Activated CD4-positive, alpha-beta T cell treated with anti-CD3 and anti-CD28 coated beads, Interleukin-2, Interleukin-6, amounts not matched to agents 100 ng/mL and 50 ng/mL, durations not matched to agents 16 hours and 8 hours (primary cell): Measurements from ENCODE around the gene SLC39A2.
"Not testable (repeated sequence)": the region's sequence is repeated elsewhere in the genome, so short reads cannot be mapped to it uniquely, and the experiment has no call there.

ENCODE experiments used
- DNase-seq: peaks from one replicate; pipeline ENCODE4 v3.0.0-alpha.2; 2020

SLC39A2 gene

DNA sequence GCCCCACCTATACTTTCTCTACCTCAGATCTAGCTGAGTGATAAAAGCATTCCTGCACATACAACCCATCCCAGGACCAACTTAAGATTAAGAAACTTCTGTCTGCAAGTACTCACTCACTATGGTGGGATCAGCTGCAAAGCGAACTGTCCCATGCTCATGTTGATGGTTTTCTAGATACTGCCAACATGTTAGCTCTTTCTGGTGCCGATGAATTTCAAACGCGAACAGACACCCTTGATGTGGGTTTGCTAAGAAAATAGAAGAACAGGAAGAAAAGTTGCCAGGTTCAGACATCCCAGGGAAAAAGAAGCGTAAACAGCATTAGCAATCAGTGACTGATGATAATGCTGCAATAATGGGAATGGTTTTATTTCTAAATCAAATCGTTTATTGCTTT lies 1.5 kb upstream of the SLC39A2 start:
- no peak for DNase-seq

DNA sequence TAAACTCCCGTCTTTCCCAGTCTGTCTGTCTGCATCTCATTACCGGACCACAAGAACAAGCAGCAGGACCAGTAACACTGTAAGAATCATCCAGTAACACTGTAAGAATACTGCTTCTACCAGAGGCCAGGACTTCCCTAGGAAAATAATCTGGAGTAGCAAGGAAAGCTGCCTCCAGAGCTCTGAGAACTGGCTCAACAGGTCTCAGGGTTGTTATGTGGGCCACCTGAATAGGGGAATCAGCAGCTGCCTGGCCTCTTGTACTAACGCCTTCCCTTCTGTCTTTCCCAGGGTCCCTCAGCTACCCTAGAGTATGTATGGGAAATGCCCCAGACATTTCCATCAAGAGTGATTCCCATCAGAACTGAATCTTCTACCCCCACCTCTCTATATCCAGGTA lies 954 bp upstream of the SLC39A2 start:
- DNase-seq = no peak

DNA sequence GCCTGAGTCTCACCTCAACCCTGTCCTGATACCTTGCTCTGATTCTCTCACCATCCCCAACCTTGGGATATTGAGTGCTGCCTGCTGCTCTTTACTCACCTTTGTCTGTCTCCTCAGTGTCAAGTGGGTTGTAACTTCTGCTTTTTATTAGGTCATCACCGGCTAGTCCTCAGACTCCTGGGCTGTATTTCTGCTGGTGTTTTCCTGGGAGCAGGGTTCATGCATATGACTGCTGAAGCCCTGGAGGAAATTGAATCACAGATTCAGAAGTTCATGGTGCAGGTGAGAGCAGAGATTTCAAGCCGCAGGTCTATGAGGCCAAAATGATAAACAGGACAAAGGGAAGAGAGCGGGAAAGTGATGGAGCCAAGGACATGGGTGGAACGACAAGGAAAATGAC lies 498 bp downstream of the SLC39A2 start:
- DNase-seq = no peak

DNA sequence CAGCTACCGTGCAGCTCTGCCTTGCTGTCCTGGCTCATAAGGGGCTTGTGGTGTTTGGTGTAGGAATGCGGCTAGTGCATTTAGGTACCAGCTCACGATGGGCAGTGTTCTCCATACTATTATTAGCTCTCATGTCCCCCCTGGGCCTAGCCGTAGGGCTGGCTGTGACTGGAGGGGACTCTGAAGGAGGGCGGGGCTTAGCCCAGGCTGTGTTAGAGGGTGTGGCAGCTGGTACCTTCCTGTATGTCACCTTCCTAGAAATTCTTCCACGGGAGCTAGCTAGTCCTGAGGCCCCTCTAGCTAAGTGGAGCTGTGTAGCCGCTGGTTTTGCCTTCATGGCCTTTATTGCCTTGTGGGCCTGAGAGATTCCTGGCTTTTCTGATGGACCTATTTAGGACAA lies 2.1 kb downstream of the SLC39A2 start:
- no peak for DNase-seq

DNA sequence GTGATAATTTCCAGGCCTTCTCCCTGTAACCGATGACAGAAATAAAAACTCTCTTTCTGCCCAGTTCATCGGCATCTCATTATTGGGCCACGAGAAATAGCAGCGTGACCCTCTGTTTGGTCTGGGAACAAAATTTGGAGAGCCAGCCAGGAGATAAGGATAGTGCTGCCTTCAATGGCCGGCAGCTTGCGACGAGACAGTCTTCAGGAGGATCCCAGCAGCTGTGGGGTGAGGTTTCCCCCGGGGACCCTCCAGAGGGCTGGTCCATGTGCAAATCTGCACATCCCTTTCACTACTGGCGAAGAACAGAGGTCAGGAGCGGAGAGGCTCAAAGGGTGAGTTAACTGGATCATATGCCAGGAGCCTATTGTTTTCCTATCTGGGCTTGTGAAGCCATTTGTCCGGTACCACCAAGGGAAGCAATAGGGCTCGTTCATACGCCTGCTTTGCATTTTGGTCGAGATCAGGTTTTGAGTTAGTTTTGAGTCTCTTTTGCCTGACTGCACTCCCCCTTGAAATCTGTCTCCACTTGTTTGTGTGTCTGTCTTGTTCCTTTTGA lies 4.8 kb downstream of the SLC39A2 start:
- no peak for DNase-seq

DNA sequence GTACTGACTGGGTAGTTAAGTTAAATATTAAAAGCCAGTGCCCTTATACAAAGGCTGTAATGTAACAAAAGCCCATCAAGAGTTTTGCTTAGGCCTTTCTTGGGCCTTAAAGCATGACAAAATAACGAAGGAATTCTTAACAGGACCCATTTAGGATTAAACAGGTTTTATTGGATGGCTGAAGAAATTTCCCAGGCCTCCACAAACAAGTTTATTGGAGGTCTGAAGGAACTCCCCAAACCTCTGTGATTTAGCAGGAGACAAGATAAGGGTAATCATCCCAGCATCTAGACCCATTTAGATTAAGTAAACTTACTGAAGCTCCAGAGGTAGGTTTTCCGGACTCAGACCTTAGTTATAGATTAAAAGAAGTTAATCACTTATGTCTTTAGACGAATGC lies 10.6 kb downstream of the SLC39A2 start:
- DNase-seq = not testable (repeated sequence)

DNA sequence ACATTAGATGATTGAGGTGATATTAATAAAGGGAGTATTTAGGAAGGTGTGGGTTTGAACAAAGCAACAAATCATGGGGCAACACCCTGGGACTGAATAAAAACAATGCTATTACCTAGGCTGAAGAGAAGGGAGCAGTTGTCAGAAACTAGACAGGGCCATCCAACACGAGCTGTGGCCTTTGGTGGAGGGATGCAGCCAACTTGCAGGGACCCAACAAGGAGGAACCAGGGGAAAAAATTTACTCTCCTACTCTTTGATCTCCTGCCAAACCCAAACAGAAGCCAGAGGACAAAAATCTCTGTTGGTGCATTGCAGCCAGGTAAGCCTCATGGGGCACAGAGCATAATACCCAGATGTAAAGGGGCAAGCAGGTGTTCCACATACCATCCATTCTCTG lies 12.0 kb downstream of the SLC39A2 start:
- DNase-seq = no peak

DNA sequence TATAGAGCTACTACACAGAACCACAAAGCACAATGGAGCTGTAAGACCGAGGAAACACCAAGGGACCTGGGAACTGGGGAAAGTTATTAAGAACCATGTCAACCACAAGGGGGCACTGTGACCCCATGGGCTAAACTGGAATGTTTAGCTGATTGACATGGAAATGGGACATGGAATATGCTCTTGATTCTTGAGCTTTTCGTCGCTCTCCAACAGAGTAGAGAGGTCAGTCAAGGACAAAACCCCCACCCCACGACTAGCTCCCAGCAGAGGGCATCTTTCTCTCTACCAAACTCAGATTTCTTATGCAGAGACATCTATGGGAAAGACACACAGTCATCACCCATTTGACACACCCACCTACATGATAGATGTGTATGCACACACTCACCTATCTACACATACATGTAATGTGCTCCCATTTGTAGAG lies 15.7 kb downstream of the SLC39A2 start:
- peak; percentile 81 for DNase-seq

DNA sequence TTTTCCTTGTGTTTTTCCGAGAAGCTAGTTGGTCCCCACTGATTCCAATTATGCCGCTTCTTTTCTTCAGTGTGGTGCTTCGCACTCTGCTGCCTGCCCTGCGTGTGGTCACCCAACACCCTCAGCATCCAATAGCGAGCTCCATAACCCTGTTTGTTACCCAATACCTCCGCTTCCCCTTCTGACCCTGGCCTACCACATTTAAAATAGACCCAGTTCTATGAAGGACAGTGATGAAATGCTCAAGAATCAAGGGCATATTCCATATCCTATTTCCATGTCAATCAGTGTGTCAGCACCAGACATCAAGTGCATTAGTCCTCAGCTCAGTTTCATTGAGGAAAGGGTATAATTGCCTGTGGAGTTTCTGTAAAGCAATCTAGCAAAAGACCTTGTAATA lies 16.2 kb downstream of the SLC39A2 start:
- no peak for DNase-seq

DNA sequence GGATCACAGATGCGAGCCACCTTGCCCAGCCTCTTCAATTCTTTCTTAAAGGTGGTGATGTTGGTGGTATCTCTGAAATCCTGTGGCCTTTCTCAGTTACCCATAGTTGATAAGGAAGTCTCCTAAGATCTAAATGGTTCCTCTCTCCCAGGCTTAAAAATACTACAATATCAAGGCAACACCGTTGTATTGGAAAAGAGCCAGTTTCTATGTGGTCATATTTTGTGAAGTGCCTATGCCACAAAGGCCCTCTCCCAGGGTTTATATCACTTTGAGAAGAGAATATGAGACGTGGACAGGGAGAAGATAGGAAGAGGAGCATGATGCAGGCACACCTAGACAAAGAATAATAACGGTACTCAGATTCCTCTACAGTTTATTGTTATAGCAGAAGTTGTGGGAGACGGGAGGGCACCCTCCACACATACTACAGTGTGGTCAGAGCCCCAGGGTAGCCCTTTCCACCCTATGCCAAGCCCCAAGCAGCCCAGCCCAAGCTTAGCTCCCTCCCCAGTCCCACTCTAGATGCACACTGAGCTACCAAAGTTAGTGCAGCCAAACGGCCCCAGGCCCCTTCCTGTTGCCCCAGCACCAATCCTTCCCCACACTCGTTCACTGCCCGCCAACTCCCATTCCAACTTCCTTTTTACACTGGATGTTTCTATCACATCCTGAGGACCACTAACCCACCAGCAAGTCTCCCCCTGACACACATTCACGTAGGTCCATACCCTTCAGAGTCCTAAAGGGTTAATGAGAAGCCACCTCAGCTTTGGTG lies 17.5 kb downstream of the SLC39A2 start:
- no peak for DNase-seq

DNA sequence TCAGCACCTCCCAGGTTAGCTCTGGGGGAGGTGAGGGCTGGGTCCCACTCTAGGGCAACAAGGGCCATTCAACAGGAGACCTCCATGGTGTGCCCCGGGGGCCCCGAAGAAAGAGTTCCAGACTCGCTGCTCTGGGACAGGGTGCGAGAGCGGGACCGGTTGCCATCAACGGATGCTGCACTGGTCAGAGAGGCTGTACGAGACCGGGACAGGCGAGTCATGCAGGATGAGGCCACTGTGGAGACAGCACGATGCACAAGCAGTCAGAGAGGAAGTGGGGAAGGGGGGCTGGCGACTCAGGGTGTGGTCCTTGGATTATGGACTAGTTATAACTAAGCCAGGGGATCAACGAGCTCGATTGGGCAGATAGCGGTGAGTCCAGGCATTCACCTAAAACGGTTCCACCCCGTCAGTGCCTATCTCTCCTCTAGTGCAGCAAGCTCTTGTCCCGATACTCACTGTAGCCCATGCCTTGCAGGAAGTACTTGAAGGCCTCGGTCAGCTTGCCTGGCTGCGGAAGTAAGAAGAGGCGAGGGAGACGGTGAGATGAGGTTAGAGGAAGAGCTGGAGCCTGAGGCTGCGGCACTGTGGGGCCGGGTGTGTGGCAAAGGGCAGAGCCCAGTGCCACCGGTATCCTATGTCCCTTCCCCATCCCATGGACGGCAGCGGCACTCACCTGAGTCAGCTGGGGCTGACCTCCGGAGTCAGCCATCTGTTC lies 18.6 kb downstream of the SLC39A2 start:
- no peak for DNase-seq

DNA sequence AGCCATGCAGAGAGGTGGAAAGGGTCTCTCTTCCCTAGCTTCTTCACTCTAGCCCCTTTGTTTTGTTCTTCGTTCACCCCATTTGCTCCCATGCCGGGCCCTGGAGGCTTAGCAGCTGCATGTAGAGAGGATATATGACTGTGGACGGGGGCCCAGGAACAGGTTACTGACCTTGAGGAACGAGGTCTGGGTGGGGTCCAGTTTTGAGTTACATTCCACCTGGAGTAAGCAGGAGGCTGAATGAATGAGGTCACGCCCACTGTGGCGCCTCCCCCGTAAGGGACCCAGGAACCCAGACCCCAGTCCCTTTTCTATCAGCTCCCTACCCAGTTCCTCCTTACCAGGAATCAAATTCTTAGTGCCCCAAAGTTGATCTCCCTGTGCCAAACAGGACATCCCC lies 19.2 kb downstream of the SLC39A2 start:
- no peak for DNase-seq

DNA sequence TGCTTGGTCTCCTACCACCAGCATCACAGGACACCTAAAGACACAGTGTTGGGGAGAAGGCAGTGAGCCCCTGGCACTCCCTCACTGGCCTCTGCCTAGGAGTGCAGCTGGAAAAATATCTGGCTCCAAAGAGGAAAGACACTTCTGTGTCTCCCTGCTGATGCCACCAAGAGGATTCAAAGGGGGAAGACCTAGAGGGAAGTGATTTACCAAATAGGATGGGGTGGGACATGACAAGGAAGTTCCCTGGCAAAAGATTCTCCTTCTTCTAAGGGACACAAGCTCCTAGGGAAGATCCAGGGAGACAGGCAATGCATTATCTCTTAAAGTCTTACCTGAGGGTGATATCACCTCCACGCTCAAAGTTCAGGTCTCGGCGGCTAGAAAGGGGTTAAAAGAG lies 19.7 kb downstream of the SLC39A2 start:
- no peak for DNase-seq

DNA sequence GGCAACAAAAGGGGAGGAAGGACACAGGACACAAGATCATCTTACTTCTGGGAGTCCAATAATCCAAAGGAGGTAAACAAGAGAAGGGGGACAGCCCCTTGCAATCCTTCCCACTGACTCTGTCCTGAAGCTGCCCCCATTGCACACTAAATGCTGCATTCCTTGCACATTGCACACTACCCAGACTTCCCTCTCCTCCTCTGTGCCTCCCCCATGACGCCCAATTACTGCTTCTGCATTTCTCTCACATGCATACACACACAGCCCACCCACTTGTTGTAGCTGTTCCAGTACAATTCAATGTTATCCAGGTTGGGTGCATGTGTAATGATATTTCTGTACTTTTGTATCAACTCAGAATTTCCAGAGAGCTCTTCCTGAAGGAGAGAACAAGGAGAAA lies 20.3 kb downstream of the SLC39A2 start:
- DNase-seq = no peak

DNA sequence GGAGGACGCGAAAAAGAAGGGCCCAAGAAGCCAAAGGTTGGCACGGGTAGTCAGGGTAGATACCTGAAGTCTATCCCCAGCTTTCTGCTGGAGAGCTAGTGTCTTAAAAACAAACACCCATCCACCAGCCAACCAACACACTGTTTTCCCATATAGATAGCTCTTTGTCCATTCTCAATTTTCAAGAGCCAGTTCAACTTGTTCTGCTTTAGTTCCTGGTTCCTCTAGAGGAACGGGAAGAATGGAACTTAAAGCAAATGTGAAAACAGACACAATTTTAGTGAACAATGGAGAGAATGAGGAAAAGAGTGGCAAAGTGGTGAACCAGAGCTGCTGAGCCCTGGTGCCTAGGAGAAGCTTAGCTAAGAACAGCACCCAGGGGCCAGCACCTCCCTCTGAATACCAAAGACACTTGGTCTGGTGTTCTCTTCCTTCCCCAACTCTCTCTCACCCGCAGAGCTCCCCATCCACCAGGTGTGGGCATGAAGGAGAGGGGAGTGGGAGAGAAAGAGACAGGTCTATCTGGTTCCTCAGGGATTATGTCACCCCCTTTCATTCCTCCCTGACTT lies 22.0 kb downstream of the SLC39A2 start:
- DNase-seq = no peak

DNA sequence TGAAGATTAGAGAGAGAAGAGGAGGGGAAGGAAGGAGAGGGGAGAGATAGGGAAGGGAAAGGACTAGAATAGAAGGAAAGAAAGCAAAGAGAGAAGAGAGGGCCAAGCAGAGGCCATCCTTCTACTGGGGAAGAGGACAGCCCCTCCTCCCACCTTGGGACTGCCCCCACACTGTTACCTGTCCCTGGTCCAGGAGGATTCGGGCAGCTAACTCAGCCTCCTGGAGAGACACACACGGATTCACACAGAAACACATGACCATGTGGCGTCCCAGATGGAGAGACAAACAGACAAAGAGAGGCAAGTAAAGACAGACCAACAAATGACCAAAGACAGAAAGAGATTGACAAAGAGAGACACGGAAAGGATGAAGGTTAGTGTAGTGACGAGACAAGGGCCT lies 23.6 kb downstream of the SLC39A2 start:
- DNase-seq = no peak

DNA sequence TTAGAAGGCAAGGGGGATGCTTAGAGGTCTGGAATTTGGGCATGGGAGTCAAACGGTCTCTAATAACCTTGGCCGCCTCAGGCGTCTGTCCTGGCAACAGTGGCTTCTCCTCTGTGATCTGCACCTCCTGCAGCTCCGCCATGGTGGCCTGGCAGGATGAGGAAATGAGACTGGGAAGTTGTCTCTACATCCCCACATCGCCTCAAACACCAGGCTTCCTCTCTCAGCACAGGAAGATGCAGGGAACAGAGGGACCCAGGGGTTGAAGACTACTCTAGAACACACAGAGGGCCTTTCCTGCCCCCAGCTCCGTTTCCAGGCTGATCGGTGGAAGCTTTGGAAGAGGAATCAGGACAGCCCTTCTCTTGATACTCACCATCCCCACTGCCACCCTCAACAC lies 24.1 kb downstream of the SLC39A2 start:
- no peak for DNase-seq

DNA sequence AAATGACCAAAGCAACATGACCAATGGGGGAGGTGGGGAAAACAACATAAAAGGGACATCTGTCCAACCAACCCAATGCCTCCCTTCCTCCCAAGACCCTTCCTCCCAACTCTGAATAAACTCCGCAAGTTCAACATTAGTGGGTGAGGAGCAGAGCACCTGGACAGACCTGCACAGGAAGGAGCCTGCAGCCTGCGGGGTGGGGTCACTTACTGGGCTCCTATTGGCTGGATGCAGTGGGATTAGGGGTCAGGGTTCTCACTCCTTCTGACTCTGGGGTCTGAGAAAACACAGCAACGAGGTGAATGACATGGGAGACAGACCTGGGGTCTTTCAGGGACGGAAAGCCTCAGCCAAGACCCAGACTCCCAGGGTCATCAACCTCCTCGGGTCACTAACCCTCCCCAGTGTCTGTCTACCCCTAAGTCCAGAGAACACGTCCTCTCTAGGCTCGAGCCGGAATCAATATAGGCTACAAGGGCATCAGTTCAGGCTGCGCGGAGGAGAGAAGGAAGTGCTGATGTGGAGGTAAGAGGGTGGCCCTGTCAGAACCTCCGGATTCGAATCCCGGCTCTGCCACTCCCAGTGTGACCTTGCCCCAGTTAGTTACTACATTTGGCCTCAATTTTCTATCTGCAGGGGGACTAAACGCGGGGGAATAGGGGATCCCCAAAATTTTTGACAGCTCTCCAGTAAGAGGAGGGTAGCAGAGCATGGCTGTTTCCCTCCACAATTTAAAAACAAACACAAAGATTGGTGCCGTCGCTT lies 24.9 kb downstream of the SLC39A2 start:
- peak; percentile 14 for DNase-seq

DNA sequence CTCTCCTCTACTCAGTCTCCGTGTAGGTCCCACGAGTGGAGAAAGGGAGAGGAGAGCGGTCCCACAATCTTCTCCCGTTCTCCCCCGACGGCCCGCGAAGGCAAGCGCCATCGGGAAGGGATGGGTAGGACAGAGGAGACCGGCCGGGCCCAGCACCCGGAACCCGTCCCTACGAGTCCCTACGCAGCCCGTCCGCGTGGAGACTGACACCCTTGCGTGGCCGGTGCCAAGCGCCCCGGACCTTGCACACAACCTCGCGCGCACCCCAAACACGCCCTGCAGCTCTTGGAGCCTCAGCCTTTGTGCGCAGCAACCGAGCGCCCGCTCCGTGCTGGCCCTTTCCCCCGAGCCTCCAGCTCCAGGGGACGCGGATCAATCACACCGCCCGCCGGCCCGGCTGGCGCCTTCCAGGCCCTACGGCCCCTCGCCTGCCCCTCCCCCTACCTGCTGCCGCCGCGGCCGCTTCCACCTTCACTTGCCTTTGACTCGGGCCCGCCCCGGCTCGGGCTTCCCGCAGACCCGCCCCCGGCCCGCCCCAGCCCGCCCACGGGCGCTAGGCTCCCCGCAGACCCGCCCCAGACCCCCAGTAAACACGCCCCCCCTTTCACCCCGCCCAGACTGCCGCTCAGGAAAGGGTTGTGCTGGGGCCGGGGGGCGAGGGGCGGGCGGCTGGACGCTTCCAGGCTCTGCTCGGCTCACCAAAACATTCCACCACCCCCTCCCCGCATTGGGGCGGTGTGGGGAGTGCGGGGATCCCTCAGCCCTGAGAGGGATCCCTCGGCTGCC lies 25.7 kb downstream of the SLC39A2 start, which contains the start of gene NDRG2:
TSS of gene NDRG2 (minus strand) at position 477 of the 786 bp plus-strand sequence. CDS start 1,746 bp downstream, outside the sequence.
- peak; percentile 51 for DNase-seq

DNA sequence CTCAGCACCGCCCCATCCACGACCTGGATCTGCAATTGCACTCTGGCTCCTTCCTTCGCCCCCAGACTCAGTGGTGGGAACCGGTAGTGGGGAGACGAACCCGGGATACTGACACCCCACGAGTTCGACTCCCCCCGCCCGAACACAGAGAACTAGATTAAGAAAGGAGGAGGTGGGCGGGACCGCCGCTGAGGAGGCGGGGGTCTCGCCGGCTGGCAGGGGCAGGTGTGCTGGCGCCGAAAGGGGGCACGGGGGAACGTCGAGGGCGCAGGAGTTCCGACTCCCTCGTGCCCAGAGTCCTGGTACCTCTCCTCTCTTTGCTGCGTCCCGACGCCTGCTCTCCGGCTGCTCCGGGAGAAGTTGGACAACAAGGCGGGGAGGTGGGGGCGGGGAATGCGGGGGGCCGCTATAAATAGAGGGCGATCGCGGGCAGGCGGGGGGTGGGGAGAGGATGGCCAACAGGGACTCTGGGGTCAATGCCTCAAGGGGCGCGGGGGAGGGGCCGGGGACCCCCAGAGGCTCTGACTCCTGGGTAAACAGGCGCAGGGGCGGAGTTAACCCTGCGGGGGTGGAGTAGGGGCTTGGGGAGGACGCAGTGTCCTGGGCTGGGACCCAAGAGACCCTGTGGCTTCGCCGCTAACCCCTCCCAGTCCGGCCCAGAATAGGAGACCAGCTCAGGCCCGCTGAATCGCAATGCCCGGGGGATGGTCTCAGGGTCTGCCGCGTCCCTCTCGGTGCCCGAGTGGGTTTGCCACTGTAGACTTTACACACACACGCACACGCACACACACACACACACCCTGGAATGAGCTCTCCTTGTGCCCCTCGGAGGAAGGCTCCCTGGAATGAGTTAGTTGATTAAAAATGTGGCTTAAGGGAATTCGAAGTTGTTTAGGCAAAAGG lies 26.5 kb downstream of the SLC39A2 start:
- no peak for DNase-seq
